Measurements from ENCODE around the gene TGFBR3. TPM values are rescaled to one million over a fixed set of nuclear protein-coding genes. Genes with fewer than 3 reads are reported as not detected.

Gene TGFBR3
- total RNA-seq, 1 experiment from 2014 or later = 2.4 TPM

GRCh38 chr1:91791691-91792488, 94.1 kb downstream of the TGFBR3 start:
- no peak overlapping the region for H3K4ac ChIP-seq (ENCODE audit: low read depth, low read length)
- H3K79me2 ChIP-seq (ENCODE audit: insufficient read depth, low read length) = no peaks in the 10 kb centered on the region
- H4K20me1 ChIP-seq (ENCODE audit: control insufficient read depth, insufficient read depth, insufficient read length) = no peaks in the 10 kb centered on the region
- H3K4me1 Mint-ChIP-seq = peaks cover 35 to 41% of the 10 kb centered on the region in 2 experiments
- TF ChIP-seq CTCF (conservative IDR thresholded peaks at IDR 0.05) = no peak
- H3K56ac ChIP-seq (ENCODE audit: insufficient read length, low read depth, low read length) = no peak overlapping the region
- H3K9me3 ChIP-seq (ENCODE audit: control insufficient read depth, low read depth, low read length) = no peaks in the 10 kb centered on the region
- H2BK20ac ChIP-seq (ENCODE audit: low read depth, low read length, poor library complexity, severe bottlenecking) = no peak overlapping the region
- H3K27ac Mint-ChIP-seq = peak overlapping the region in 1 of 3 experiments; percentile 33; a peak in 4 of 7 replicates
- no peak overlapping the region for H2BK15ac ChIP-seq (ENCODE audit: low read depth, low read length)
- H4K91ac ChIP-seq (ENCODE audit: insufficient read length, low read depth, low read length) = no peak overlapping the region
- H3K27me3 Mint-ChIP-seq (ENCODE audit: low read depth) = no peaks in the 10 kb centered on the region
- H4K5ac ChIP-seq (ENCODE audit: insufficient read length, low read depth, low read length) = no peak overlapping the region
- no peaks in the 10 kb centered on the region for H3K23me2 ChIP-seq (ENCODE audit: insufficient read length, low read depth, low read length, poor library complexity, severe bottlenecking)
- H3T11ph ChIP-seq (ENCODE audit: low read length) = no peak overlapping the region
- no peak overlapping the region for H3K23ac ChIP-seq (ENCODE audit: insufficient read length, low read depth, low read length)
- H3K9me3 Mint-ChIP-seq = peaks cover 0 to 4% of the 10 kb centered on the region in 2 experiments; a peak in 2 of 5 replicates
- no peak for DNase-seq
- no CpG with 5 or more reads among the region's 8 CpGs for WGBS (ENCODE audit: extremely low coverage, insufficient read length, low lambda C conversion rate)
- no peak overlapping the region for H2BK5ac ChIP-seq (ENCODE audit: insufficient read length, low read length)
- no peak overlapping the region for H3K4me2 ChIP-seq (ENCODE audit: insufficient read depth, insufficient read length, low read length)
- H3K27ac ChIP-seq (ENCODE audit: insufficient read length, low read depth, low read length) = no peak overlapping the region
- no peaks in the 10 kb centered on the region for H3K79me1 ChIP-seq (ENCODE audit: insufficient read depth, low read depth, low read length, poor library complexity, severe bottlenecking)
- no peak overlapping the region for H3K18ac ChIP-seq (ENCODE audit: insufficient read length, low read depth, low read length)
- no peak overlapping the region for H2BK12ac ChIP-seq (ENCODE audit: insufficient read length, low read depth, low read length)
- H3K9ac ChIP-seq (ENCODE audit: extremely low read depth, insufficient read length, low read length) = no peak overlapping the region
- no peak overlapping the region for H2AFZ ChIP-seq (ENCODE audit: low read length)
- no peak overlapping the region for H2AK5ac ChIP-seq (ENCODE audit: insufficient read length, low read length)
- H3K27me3 ChIP-seq (ENCODE audit: insufficient read depth, low read length) = no peaks in the 10 kb centered on the region
- H3K4me1 ChIP-seq (ENCODE audit: insufficient read depth, low read length) = peaks cover 5% of the 10 kb centered on the region; the same call in 1 of the 2 replicates
- no peak overlapping the region for H3K4me3 Mint-ChIP-seq
- H4K8ac ChIP-seq (replicated peaks; ENCODE audit: insufficient read length, low read depth, low read length) = no peak overlapping the region
- H2BK120ac ChIP-seq (ENCODE audit: low read depth, low read length, poor library complexity, severe bottlenecking) = no peak overlapping the region
- peak overlapping the region; percentile 37; the same call in 1 of the 2 replicates for H3K14ac ChIP-seq (ENCODE audit: insufficient read depth, low read length)
- H3K36me3 Mint-ChIP-seq (ENCODE audit: insufficient read depth in 1 of 3, low read depth in 3 of 3) = peaks cover 1 to 9% (median 6%) of the 10 kb centered on the region in 3 experiments; a peak in 4 of 7 replicates
